T-helper 1 cell treated with Interleukin-12 subunit alpha and Interleukin-12 subunit beta and Interleukin-4 antibody, amounts not matched to agents 30 μg/mL and 1 μg/mL, for 36 hours (primary cell): ENCODE measurements around the gene PRAMEF33.
"Not testable (repeated sequence)": the region's sequence is repeated elsewhere in the genome, so short reads cannot be mapped to it uniquely, and the experiment has no call there.

Source experiments
- H3K27ac Mint-ChIP-seq: one replicate; pipeline ENCODE4 v1.8.0; 2021; ENCODE audit warnings: mild to moderate bottlenecking, mixed read lengths
- H3K27me3 Mint-ChIP-seq: one replicate; pipeline ENCODE4 v1.8.0; 2021; ENCODE audit warnings: low read depth, mixed read lengths
- H3K36me3 Mint-ChIP-seq: one replicate; pipeline ENCODE4 v1.8.0; 2021; ENCODE audit warnings: low read depth, mixed read lengths
- H3K4me1 Mint-ChIP-seq: one replicate; pipeline ENCODE4 v1.8.0; 2021; ENCODE audit warnings: low read depth, mixed read lengths
- H3K4me3 Mint-ChIP-seq: one replicate; pipeline ENCODE4 v1.8.0; 2021; ENCODE audit warnings: mild to moderate bottlenecking, moderate library complexity, mixed read lengths
- H3K9me3 Mint-ChIP-seq: one replicate; pipeline ENCODE4 v1.8.0; 2021; ENCODE audit warnings: mixed read lengths

PRAMEF33 gene

GRCh38 chr1:13303239-13303638 is at the start of gene PRAMEF33:
PRAMEF33 (plus strand) TSS chr1:13303539; CDS start chr1:13305955, 2,416 bp downstream.
- not testable (repeated sequence) for H3K4me1 Mint-ChIP-seq, H3K36me3 Mint-ChIP-seq, H3K9me3 Mint-ChIP-seq, H3K4me3 Mint-ChIP-seq, H3K27me3 Mint-ChIP-seq, H3K27ac Mint-ChIP-seq

- not testable (repeated sequence) for H3K9me3 Mint-ChIP-seq, H3K27me3 Mint-ChIP-seq, H3K4me1 Mint-ChIP-seq, H3K27ac Mint-ChIP-seq, H3K4me3 Mint-ChIP-seq, H3K36me3 Mint-ChIP-seq
These were observed 49.4 kb upstream of the PRAMEF33 start, which contains the start of gene PRAMEF5 for GRCh38 chr1:13253898-13254297. PRAMEF5 (plus strand) TSS chr1:13254198; CDS start chr1:13259269, 5,071 bp downstream.

GRCh38 chr1:13265124-13265523 is 38.2 kb upstream of the PRAMEF33 start:
- H3K4me1 Mint-ChIP-seq, H3K36me3 Mint-ChIP-seq, H3K27me3 Mint-ChIP-seq, H3K27ac Mint-ChIP-seq, H3K9me3 Mint-ChIP-seq, H3K4me3 Mint-ChIP-seq: not testable (repeated sequence)

- not testable (repeated sequence) for H3K4me3 Mint-ChIP-seq, H3K36me3 Mint-ChIP-seq, H3K27me3 Mint-ChIP-seq, H3K9me3 Mint-ChIP-seq, H3K27ac Mint-ChIP-seq, H3K4me1 Mint-ChIP-seq
These were observed 26.3 kb upstream of the PRAMEF33 start for GRCh38 chr1:13277016-13277415.

GRCh38 chr1:13279617-13280016 is 23.7 kb upstream of the PRAMEF33 start:
- H3K27ac Mint-ChIP-seq, H3K27me3 Mint-ChIP-seq, H3K4me3 Mint-ChIP-seq, H3K4me1 Mint-ChIP-seq, H3K36me3 Mint-ChIP-seq, H3K9me3 Mint-ChIP-seq: not testable (repeated sequence)

- not testable (repeated sequence) for H3K4me1 Mint-ChIP-seq, H3K4me3 Mint-ChIP-seq
These were observed 18.3 kb upstream of the PRAMEF33 start, which contains the start of gene PRAMEF8 for GRCh38 chr1:13285037-13285436. PRAMEF8 (minus strand) TSS chr1:13285137; CDS start chr1:13284091, 1,046 bp downstream.

GRCh38 chr1:13289030-13289429 is 14.3 kb upstream of the PRAMEF33 start:
- not testable (repeated sequence) for H3K4me1 Mint-ChIP-seq, H3K27ac Mint-ChIP-seq, H3K36me3 Mint-ChIP-seq, H3K27me3 Mint-ChIP-seq, H3K4me3 Mint-ChIP-seq, H3K9me3 Mint-ChIP-seq

More at GRCh38 chr1:13285037-13285436, 18.3 kb upstream of the PRAMEF33 start, which contains the start of gene PRAMEF8:
- not testable (repeated sequence) for H3K27ac Mint-ChIP-seq, H3K27me3 Mint-ChIP-seq, H3K36me3 Mint-ChIP-seq, H3K9me3 Mint-ChIP-seq

GRCh38 chr1:13297216-13297931 is 6.0 kb upstream of the PRAMEF33 start:
- not testable (repeated sequence) for H3K4me3 Mint-ChIP-seq, H3K4me1 Mint-ChIP-seq, H3K27me3 Mint-ChIP-seq, H3K27ac Mint-ChIP-seq, H3K36me3 Mint-ChIP-seq, H3K9me3 Mint-ChIP-seq

- not testable (repeated sequence) for H3K27me3 Mint-ChIP-seq, H3K4me3 Mint-ChIP-seq, H3K36me3 Mint-ChIP-seq, H3K4me1 Mint-ChIP-seq, H3K9me3 Mint-ChIP-seq, H3K27ac Mint-ChIP-seq
These were observed 4.6 kb upstream of the PRAMEF33 start for GRCh38 chr1:13298699-13299098.

GRCh38 chr1:13302197-13302596 is 1.1 kb upstream of the PRAMEF33 start:
- H3K36me3 Mint-ChIP-seq, H3K4me1 Mint-ChIP-seq: not testable (repeated sequence)

GRCh38 chr1:13315281-13315680 is 11.9 kb downstream of the PRAMEF33 start, which contains the start of gene PRAMEF15:
PRAMEF15 (plus strand) TSS chr1:13315581; CDS start chr1:13318408, 2,827 bp downstream.
- not testable (repeated sequence) for H3K27ac Mint-ChIP-seq, H3K36me3 Mint-ChIP-seq, H3K9me3 Mint-ChIP-seq, H3K4me3 Mint-ChIP-seq, H3K4me1 Mint-ChIP-seq, H3K27me3 Mint-ChIP-seq

More at GRCh38 chr1:13302197-13302596, 1.1 kb upstream of the PRAMEF33 start:
- not testable (repeated sequence) for H3K27me3 Mint-ChIP-seq, H3K27ac Mint-ChIP-seq, H3K4me3 Mint-ChIP-seq, H3K9me3 Mint-ChIP-seq

GRCh38 chr1:13342496-13342895 is 39.2 kb downstream of the PRAMEF33 start:
- H3K4me3 Mint-ChIP-seq, H3K27ac Mint-ChIP-seq, H3K4me1 Mint-ChIP-seq, H3K9me3 Mint-ChIP-seq, H3K27me3 Mint-ChIP-seq, H3K36me3 Mint-ChIP-seq: not testable (repeated sequence)

- H3K27ac Mint-ChIP-seq, H3K4me1 Mint-ChIP-seq, H3K36me3 Mint-ChIP-seq, H3K9me3 Mint-ChIP-seq, H3K27me3 Mint-ChIP-seq, H3K4me3 Mint-ChIP-seq: not testable (repeated sequence)
These were observed 43.7 kb downstream of the PRAMEF33 start, which contains the start of gene PRAMEF14 for GRCh38 chr1:13347034-13347433. PRAMEF14 (minus strand) TSS chr1:13347134; CDS start chr1:13345314, 1,820 bp downstream.

GRCh38 chr1:13353476-13353875 is 50.1 kb downstream of the PRAMEF33 start:
- H3K4me3 Mint-ChIP-seq, H3K9me3 Mint-ChIP-seq, H3K27ac Mint-ChIP-seq, H3K27me3 Mint-ChIP-seq, H3K4me1 Mint-ChIP-seq, H3K36me3 Mint-ChIP-seq: not testable (repeated sequence)

GRCh38 chr1:13354475-13354874 is 51.1 kb downstream of the PRAMEF33 start:
- not testable (repeated sequence) for H3K36me3 Mint-ChIP-seq, H3K27ac Mint-ChIP-seq, H3K4me1 Mint-ChIP-seq, H3K9me3 Mint-ChIP-seq, H3K4me3 Mint-ChIP-seq, H3K27me3 Mint-ChIP-seq

- not testable (repeated sequence) for H3K4me3 Mint-ChIP-seq, H3K4me1 Mint-ChIP-seq, H3K27ac Mint-ChIP-seq
These were observed 53.4 kb downstream of the PRAMEF33 start for GRCh38 chr1:13356774-13357173.

More at GRCh38 chr1:13356774-13357173, 53.4 kb downstream of the PRAMEF33 start:
- not testable (repeated sequence) for H3K9me3 Mint-ChIP-seq, H3K27me3 Mint-ChIP-seq, H3K36me3 Mint-ChIP-seq
